BJ (cell line): ENCODE results near the gene KCNQ1. TPM values are rescaled to one million over a fixed set of nuclear protein-coding genes. Genes with fewer than 3 reads are reported as not detected.

Experiments
- CTCF ChIA-PET: fragments of 350-600 bp; formaldehyde crosslinking; extraction: SDS; loops from one replicate; lab custom pipeline; 2021; ENCODE audit warnings: antibody characterized with exemption, inconsistent platforms; lab: Yijun Ruan, JAX
- POLR2A ChIA-PET: fragments of 300-600 bp; sonication (Branson Sonifier 250); formaldehyde crosslinking; extraction: SDS; loops from one replicate; lab custom pipeline; 2021; ENCODE audit warnings: antibody characterized with exemption; lab: Charles Lee
- DNase-seq: peaks from one replicate; pipeline ENCODE4 v3.0.0-alpha.2; 2011; ENCODE audit warnings: low read depth
- H3K27me3 ChIP-seq: 2 replicates; pipeline ENCODE4 v1.6.0; 2011; ENCODE audit warnings: low read length; ENCODE audit not compliant: control insufficient read depth, insufficient read depth
- H3K36me3 ChIP-seq: 2 replicates; pipeline ENCODE4 v1.5.1; 2011; ENCODE audit warnings: low read length; ENCODE audit not compliant: control insufficient read depth, insufficient read depth
- H3K4me3 ChIP-seq: 2 replicates; pipeline ENCODE4 v1.5.1; 2011; ENCODE audit warnings: low read depth, mild to moderate bottlenecking, control low read depth, low read length
- polyA plus RNA-seq: library from polyadenylated mRNA; depleted of rRNA; stranded (reverse); fragments of >200 nt; gene quantifications from 2 replicates; pipeline ENCODE4 v1.2.3, GENCODE V29; 2011
- TF ChIP-seq, protein P1 (sequence below): IDR thresholded peaks from 2 replicates; pipeline ENCODE4 v1.5.1; 2011; ENCODE audit warnings: low read depth, mild to moderate bottlenecking, control low read depth, inconsistent platforms, low read length, moderate library complexity; ENCODE audit not compliant: insufficient read depth

KCNQ1 gene
- polyA plus RNA-seq, 1 experiment, result not detected

DNA sequence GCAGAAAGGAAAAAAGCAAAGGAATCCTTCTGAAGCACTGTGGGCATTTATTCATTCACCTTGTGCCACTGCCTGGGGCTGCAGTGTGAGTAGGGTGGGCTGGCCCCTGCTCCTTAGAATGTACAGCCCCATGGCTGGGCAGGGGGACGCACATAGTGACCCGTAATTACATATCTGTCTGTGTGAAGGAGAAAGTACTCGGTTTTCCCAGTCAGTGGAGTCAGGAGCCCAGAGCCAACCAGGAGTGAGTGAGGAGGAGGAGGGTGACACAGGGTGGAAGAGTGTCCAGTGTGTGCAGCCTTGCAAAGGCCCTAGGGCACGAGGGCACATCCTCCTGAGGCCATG is 348.9 kb downstream of the KCNQ1 start:
- no peak for DNase-seq

GRCh38 chr11:2794046-2794967 is 349.5 kb downstream of the KCNQ1 start:
- Histone ChIP-seq H3K27me3 (peaks cover 25% of the 10 kb centered on the region), H3K36me3 (no peaks in the 10 kb centered on the region), H3K4me3 (no peak overlapping the region)
- DNase-seq, result no peak
- ChIA-PET POLR2A (no interaction called here), CTCF (interaction anchor here (0.5 kb wide), 1 partner anchor 54 kb away, joined by 3 read pairs; no protein-coding TSS in a partner anchor)
- TF ChIP-seq, protein P1, sequence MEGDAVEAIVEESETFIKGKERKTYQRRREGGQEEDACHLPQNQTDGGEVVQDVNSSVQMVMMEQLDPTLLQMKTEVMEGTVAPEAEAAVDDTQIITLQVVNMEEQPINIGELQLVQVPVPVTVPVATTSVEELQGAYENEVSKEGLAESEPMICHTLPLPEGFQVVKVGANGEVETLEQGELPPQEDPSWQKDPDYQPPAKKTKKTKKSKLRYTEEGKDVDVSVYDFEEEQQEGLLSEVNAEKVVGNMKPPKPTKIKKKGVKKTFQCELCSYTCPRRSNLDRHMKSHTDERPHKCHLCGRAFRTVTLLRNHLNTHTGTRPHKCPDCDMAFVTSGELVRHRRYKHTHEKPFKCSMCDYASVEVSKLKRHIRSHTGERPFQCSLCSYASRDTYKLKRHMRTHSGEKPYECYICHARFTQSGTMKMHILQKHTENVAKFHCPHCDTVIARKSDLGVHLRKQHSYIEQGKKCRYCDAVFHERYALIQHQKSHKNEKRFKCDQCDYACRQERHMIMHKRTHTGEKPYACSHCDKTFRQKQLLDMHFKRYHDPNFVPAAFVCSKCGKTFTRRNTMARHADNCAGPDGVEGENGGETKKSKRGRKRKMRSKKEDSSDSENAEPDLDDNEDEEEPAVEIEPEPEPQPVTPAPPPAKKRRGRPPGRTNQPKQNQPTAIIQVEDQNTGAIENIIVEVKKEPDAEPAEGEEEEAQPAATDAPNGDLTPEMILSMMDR, result no peak

More for the DNA sequence above, 348.9 kb downstream of the KCNQ1 start:
- POLR2A ChIA-PET, result no interaction called here
- no peak overlapping the region for H3K4me3 ChIP-seq
- TF ChIP-seq, protein P1, result no peak
- CTCF ChIA-PET, result no interaction called here
- peaks cover 26% of the 10 kb centered on the region for H3K27me3 ChIP-seq
- no peaks in the 10 kb centered on the region for H3K36me3 ChIP-seq

GRCh38 chr11:2794968-2795322 is 350.1 kb downstream of the KCNQ1 start:
- no peak overlapping the region for H3K4me3 ChIP-seq
- CTCF ChIA-PET, result no interaction called here
- DNase-seq, result no peak
- POLR2A ChIA-PET, result no interaction called here
- H3K27me3 ChIP-seq, result peaks cover 19% of the 10 kb centered on the region
- TF ChIP-seq, protein P1, result no peak
- H3K36me3 ChIP-seq, result no peaks in the 10 kb centered on the region

DNA sequence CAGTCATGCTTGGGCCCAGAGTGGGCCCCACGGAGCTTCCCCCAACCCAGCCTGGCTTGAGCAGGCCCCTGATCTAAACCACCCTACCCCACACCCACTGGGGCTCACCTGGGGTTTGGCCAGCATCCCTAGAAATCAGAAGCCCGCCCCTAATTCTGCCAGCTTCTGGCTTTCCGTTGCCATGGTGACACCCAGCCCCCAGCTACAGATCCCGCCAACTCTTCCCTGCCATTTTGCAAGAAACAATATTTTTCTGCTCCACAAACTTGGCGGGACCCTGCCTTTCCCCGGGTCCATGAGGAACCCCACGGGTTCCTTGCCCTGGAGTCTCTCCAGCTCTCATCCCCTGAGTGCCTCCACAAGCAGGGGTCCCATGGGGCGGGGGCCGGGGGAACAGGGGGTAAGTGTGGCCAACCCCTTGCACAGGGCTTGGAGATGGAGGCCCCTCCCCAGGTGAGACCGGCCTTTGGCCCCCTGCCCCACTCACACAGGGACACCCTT is 350.7 kb downstream of the KCNQ1 start:
- Histone ChIP-seq H3K36me3 (no peaks in the 10 kb centered on the region), H3K27me3 (peaks cover 13% of the 10 kb centered on the region), H3K4me3 (no peak overlapping the region)
- CTCF ChIA-PET, result no interaction called here
- POLR2A ChIA-PET, result no interaction called here
- DNase-seq, result no peak
- TF ChIP-seq, protein P1, result no peak

- TF ChIP-seq, protein P1, result no peak
- CTCF ChIA-PET, result no interaction called here
- Histone ChIP-seq H3K27me3 (peaks cover 10% of the 10 kb centered on the region; the same call in 1 of the 2 replicates), H3K4me3 (no peak overlapping the region), H3K36me3 (no peaks in the 10 kb centered on the region)
- POLR2A ChIA-PET, result no interaction called here
- DNase-seq, result no peak
These were observed 351.3 kb downstream of the KCNQ1 start for GRCh38 chr11:2796091-2796490.
